Stimulated activated CD4-positive, alpha-beta T cell treated with anti-CD3 and anti-CD28 coated beads, TNF-alpha, amount 100 ng/mL, for 24 hours (primary cell): ENCODE measurements around the gene LHPP.

Source experiments
- DNase-seq, 3 experiments: peaks; one replicate each; pipeline ENCODE4 v3.0.0-alpha.2; 2020; ENCODE audit warnings: low read depth in 3 of 3

The LHPP gene

GRCh38 chr10:124593431-124593985, 131.9 kb downstream of the LHPP start:
- no peak for DNase-seq

GRCh38 chr10:124594240-124594639, 132.6 kb downstream of the LHPP start:
- DNase-seq = no peak

- DNase-seq = no peak
Observed at GRCh38 chr10:124595143-124595883, 133.7 kb downstream of the LHPP start.

- DNase-seq = no peak
Observed at GRCh38 chr10:124596116-124596785, 134.6 kb downstream of the LHPP start.

- DNase-seq = no peak
Observed at GRCh38 chr10:124596962-124597845, 135.6 kb downstream of the LHPP start.

GRCh38 chr10:124597846-124598165, 136.2 kb downstream of the LHPP start:
- no peak for DNase-seq

GRCh38 chr10:124598196-124598595, 136.6 kb downstream of the LHPP start:
- DNase-seq = no peak

- DNase-seq = no peak
Observed at GRCh38 chr10:124598773-124599587, 137.4 kb downstream of the LHPP start.

GRCh38 chr10:124599588-124600050, 138.0 kb downstream of the LHPP start:
- no peak for DNase-seq

GRCh38 chr10:124600051-124600880, 138.6 kb downstream of the LHPP start:
- DNase-seq = no peak

GRCh38 chr10:124601016-124601415, 139.4 kb downstream of the LHPP start:
- DNase-seq = no peak

GRCh38 chr10:124601431-124602120, 140.0 kb downstream of the LHPP start:
- no peak for DNase-seq

- DNase-seq = no peak
Observed at GRCh38 chr10:124602121-124602561, 140.5 kb downstream of the LHPP start.

GRCh38 chr10:124602646-124603365, 141.2 kb downstream of the LHPP start:
- no peak for DNase-seq

GRCh38 chr10:124603376-124604213, 142.0 kb downstream of the LHPP start:
- DNase-seq = no peak

GRCh38 chr10:124604214-124605000, 142.8 kb downstream of the LHPP start:
- DNase-seq = no peak

GRCh38 chr10:124605001-124605370, 143.4 kb downstream of the LHPP start:
- no peak for DNase-seq
